Retinal pigment epithelial cell (primary cell): ENCODE data around the gene RPH3AL.
"Not testable (repeated sequence)": the region's sequence is repeated elsewhere in the genome, so short reads cannot be mapped to it uniquely, and the experiment has no call there.

Experiments used
- DNase-seq: peaks from one replicate; pipeline ENCODE4 v3.0.0-alpha.2; 2010; ENCODE audit warnings: low read depth
- H3K4me3 ChIP-seq: 2 replicates; pipeline ENCODE4 v1.5.1; 2011; ENCODE audit warnings: mild to moderate bottlenecking, low read length, control low read depth, moderate library complexity
- CTCF ChIP-seq: conservative IDR thresholded peaks from 2 replicates; pipeline ENCODE4 v1.5.1; 2011; ENCODE audit warnings: low read depth, low read length, control low read depth, inconsistent platforms

RPH3AL gene

GRCh38 chr17:279776-280175, 72.8 kb downstream of the RPH3AL start:
- TF ChIP-seq CTCF: no peak
- no peak for DNase-seq
- no peak overlapping the region for H3K4me3 ChIP-seq

DNA sequence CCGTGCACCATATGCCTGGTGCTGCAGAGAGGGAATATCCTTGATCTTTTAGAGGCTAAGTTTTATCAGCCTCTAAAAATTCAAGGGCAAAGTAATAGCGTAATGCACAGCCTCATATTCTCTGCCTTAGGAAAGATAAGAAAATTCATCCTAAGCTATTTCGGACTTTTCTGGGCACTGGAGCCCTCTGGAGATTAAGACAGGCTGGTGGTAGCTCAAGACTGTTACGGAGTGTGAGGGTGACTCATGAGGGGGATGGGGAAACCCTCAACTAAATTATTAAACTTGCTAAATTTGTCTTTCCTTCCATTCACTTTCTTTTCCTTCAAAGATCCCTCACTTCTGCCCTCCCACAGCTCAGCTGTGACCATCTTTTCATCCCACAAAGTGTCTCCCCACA, 73.3 kb downstream of the RPH3AL start:
- no peak overlapping the region for H3K4me3 ChIP-seq
- peak; percentile 21 for DNase-seq
- no peak for TF ChIP-seq CTCF

GRCh38 chr17:278676-279059, 73.9 kb downstream of the RPH3AL start:
- DNase-seq: no peak
- TF ChIP-seq CTCF: no peak
- no peak overlapping the region for H3K4me3 ChIP-seq

- TF ChIP-seq CTCF: no peak
- no peak for DNase-seq
Observed at GRCh38 chr17:278055-278675, 74.4 kb downstream of the RPH3AL start.

DNA sequence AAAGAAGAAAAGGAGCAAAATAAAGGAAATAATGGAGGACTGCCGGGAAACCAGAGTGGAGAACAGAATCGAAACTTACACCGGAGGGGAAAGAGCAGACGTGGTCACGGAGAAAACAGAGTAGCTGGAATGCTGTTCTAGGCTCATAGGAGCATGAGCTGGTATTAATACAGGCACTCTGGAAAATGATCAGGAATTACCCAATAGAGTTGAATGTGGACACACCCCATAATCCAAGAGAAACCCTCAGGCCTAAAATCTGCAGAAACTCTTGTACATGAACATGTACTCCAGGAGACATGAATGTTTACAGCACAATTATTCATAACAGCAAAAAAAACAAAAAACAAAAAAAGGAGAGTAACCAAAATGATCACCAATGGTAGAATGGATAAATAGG, 77.7 kb downstream of the RPH3AL start:
- no peak overlapping the region for H3K4me3 ChIP-seq
- TF ChIP-seq CTCF: no peak
- DNase-seq: no peak

More at GRCh38 chr17:278055-278675, 74.4 kb downstream of the RPH3AL start:
- H3K4me3 ChIP-seq: no peak overlapping the region

- DNase-seq: no peak
- H3K4me3 ChIP-seq: no peak overlapping the region
- TF ChIP-seq CTCF: no peak
Observed at GRCh38 chr17:273981-274832, 78.4 kb downstream of the RPH3AL start.

DNA sequence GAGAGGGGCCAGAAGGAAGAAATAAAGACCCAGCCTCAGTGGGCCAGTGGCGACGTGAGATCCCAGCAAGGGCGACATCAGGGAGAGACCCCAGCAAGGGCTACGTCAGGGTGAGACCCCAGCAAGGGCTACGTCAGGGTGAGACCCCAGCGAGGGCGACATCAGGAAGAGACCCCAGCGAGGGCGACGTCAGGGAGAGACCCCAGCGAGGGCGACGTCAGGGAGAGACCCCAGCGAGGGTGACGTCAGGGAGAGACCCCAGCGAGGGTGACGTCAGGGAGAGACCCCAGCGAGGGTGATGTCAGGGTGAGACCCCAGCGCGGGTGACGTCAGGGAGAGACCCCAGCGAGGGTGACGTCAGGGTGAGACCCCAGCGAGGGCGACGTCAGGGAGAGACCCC, 79.8 kb downstream of the RPH3AL start:
- not testable (repeated sequence) for H3K4me3 ChIP-seq, DNase-seq

DNA sequence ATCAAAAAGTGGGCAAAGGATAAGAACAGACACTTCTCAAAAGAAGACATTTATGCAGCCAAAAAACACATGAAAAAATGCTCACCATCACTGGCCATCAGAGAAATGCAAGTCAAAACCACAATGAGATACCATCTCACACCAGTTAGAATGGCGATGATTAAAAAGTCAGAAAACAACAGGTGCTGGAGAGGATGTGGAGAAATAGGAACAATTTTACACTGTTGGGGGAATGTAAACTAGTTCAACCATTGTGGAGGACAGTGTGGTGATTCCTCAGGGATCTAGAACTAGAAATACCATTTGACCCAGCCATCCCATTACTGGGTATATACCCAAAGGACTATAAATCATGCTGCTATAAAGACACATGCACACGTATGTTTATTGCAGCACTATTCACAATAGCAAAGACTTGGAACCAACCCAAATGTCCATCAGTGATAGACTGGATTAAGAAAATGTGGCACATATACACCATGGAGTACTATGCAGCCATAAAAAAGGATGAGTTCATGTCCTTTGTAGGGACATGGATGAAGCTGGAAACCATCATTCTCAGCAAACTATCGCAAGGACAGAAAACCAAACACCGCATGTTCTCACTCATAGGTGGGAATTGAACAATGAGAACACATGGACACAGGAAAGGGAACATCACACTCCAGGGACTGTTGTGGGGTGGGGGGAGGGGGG, 80.5 kb downstream of the RPH3AL start:
- H3K4me3 ChIP-seq, DNase-seq: not testable (repeated sequence)
